LNCaP clone FGC (cell line): Measurements from ENCODE around the gene TMEM9.

Source experiments
- DNase-seq: peaks from one replicate; pipeline ENCODE4 v3.0.0-alpha.2; 2011; ENCODE audit warnings: low read depth
- H3K4me3 ChIP-seq: 2 replicates; pipeline ENCODE4 v1.5.1; 2011; ENCODE audit warnings: mild to moderate bottlenecking, low read depth, low read length, control low read depth
- TF ChIP-seq, protein P1 (sequence below): IDR thresholded peaks from 2 replicates; pipeline ENCODE4 v1.5.1; 2012; ENCODE audit warnings: mild to moderate bottlenecking; ENCODE audit not compliant: control insufficient read depth, insufficient read depth; ENCODE audit errors: extremely low read depth

TMEM9 gene

DNA sequence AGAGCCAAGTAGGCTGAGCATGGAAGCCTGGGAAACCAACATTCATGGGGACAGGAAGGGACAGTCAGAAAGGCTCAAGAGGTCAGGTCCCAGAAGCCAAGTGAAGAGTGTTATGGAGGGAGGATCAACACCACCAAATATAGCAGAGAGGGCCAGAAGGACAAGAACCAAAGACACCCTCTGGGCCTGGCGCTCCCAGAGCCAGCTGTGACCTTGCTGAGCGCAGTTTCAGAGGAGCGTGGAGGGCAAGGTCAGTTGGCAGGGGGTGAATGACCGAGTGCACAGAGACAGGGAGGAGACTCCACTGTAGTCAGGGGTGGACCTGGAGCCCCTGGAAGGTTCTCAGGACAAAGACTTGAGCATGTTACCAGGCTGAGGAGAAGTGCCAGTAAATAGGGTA is 22.9 kb downstream of the TMEM9 start:
- TF ChIP-seq, protein P1, sequence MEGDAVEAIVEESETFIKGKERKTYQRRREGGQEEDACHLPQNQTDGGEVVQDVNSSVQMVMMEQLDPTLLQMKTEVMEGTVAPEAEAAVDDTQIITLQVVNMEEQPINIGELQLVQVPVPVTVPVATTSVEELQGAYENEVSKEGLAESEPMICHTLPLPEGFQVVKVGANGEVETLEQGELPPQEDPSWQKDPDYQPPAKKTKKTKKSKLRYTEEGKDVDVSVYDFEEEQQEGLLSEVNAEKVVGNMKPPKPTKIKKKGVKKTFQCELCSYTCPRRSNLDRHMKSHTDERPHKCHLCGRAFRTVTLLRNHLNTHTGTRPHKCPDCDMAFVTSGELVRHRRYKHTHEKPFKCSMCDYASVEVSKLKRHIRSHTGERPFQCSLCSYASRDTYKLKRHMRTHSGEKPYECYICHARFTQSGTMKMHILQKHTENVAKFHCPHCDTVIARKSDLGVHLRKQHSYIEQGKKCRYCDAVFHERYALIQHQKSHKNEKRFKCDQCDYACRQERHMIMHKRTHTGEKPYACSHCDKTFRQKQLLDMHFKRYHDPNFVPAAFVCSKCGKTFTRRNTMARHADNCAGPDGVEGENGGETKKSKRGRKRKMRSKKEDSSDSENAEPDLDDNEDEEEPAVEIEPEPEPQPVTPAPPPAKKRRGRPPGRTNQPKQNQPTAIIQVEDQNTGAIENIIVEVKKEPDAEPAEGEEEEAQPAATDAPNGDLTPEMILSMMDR: no peak
- H3K4me3 ChIP-seq: no peak overlapping the region
- no peak for DNase-seq

DNA sequence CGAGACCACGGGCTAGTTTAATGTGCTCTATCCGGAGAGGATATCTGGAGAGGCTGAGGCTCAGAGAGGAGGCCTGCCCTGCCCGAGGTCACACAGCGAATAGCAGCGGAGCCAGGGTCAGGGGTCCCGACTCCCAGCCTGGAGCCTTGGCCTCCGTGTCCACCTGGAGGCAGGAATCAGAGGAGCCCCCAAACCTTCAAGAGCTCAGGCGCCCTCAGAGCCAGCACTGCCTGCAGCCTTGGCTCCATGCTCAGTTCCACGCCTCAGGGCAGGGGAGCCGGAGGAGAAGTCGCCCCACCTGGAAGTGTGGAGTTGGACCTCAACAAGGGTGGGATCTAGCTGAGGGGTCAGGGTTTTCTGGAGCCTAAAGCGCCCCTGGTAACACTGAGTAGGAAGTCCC is 25.3 kb downstream of the TMEM9 start:
- TF ChIP-seq, protein P1: no peak
- DNase-seq: no peak
- H3K4me3 ChIP-seq: no peak overlapping the region

DNA sequence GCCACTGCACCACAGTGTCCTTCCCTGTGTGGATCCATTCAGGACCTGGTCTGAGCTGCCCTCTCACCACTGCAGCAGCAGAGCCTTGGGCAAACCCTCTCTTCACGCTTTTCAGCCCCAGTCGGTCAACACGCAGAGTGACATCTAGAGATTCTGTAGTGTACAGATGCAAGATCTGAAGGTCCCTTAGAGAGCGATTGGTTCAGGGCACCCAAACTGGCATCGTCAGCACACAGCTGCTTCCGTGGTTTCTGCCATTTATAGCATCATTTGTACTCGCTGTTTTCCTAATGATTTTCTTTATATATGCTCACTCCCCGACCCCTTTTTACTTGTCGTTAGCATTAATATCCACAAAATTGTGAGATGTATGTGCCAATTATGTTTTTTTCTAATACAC is 25.8 kb downstream of the TMEM9 start:
- H3K4me3 ChIP-seq: no peak overlapping the region
- no peak for DNase-seq
- TF ChIP-seq, protein P1: no peak

DNA sequence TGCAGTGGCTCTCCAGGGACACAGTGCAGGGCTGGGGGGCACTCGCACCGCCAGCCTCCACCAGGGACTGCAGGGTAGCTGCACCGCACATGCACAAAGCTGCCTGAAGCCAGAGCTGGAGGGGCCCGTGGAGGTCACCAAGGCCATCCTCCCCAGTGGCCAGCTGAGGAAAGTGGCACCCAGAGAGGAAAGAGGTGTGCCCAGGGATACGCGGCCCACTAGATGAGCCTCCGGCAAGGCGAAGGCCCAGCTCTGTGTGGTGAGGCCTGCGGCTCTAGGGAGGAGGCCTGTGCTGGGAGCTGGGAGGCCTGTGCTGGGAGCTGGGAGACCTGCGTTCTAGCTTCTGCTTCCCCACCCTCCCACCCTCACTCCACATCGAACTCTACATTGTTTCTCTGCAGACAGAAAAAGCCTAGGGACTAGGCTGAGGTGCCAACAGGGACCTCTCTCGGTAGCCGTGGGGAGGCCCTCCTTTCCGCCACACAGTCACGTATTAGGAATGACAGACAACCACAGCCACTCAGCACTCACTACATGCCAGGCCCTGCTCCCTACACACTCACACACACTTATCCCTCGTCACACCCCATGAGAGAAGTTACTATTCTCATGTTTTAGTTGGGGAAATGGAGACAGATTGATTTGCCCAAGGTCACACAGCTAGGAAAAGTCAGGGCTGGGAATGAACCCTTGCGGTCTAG is 26.4 kb downstream of the TMEM9 start:
- H3K4me3 ChIP-seq: no peak overlapping the region
- TF ChIP-seq, protein P1: no peak
- DNase-seq: no peak

DNA sequence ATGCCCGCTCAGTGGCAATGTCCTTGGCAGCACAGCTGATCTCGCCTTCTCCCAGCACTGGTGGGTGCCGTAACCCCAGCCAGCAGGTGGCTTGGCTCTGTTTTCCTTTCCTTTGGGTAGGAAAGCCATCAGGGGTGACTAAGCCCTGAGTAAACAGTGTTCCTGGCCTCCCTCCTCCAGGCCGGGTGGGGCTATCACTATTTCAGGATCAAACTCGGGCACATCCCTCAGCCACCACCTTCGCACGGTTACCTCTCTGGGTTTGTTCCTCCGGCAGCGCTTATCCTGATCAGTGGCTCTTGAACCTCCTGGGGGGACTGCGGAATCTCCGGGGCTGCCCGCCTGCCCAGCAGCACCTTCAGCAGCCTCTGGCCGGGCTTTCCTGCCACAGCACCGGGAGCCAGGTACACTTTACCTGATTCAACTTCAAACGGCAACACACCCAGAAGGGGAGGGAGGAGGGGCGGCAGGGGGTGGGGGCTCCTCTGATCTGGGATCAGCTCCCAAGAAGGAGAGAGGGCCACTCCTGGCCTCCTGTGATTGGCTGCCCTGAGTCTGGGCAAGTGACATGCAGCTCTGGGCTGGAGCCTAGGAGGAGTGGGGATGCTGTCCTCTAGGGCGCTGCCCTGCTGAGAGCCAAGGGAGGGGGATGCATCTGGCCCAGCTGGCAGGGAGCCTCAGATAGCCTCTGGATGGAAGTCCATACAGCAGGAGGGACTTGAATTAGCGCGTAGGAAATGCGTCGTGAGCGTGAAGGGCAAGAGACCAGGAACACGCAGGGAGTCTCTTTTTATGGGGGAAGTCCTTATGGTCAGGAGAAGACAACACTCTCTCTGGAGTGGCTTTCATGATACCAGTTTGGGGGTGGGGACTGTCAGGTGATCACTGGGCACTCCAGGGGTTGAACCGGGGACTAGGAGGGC is 27.2 kb downstream of the TMEM9 start, which contains the start of gene ASCL5:
TSS of gene ASCL5 (minus strand) at position 353 of the 923 bp plus-strand sequence. CDS start 11,812 bp downstream, outside the sequence.
- DNase-seq: no peak
- no peak within 1 kb of the TSS for H3K4me3 ChIP-seq
- TF ChIP-seq, protein P1: no peak

DNA sequence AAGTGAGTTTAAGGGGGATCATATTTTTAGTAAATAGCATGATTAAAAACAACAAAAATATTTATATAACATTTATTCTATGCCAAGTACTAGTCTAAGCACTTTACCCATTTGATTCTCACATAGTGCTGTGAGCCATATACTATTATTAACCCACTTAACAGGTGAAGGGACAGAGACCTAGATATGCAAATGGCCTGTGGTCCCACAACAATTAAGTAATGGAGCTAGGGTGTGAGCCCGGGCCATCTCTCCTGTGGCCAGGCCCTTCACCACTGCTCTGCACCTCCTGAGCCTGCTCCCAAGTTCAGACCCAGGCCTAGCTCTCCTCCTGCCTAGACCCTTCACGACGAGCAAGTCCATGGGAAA is 27.8 kb downstream of the TMEM9 start:
- no peak overlapping the region for H3K4me3 ChIP-seq
- no peak for DNase-seq
- TF ChIP-seq, protein P1: no peak

DNA sequence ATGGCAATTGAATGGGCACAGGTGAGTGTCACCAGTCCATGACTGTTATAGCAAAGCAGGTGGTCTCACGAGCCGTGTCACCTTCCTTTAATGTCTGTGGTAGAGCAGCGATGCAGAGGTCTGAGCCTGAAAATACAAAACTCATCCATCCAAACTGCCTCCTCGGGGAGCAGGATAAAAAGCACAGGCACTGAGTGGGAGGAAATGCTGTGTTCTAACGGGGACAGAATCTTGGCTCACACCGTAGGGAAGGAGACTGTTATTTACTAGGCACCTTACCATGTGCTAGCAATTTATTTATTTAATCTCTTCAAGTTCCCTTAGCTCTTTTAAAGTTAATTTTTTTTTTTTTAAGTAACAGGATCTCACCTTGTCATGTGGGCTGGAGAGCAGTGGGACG is 28.5 kb downstream of the TMEM9 start:
- H3K4me3 ChIP-seq: no peak overlapping the region
- TF ChIP-seq, protein P1: no peak
- no peak for DNase-seq
